ENCODE results near the gene RFX7.

- TF ChIP-seq CTCF (IDR thresholded peaks at IDR 0.05; ENCODE audit: low read depth, low read length, poor library complexity, severe bottlenecking) (no peak), EZH2phosphoT487 (IDR thresholded peaks at IDR 0.05; ENCODE audit: borderline replicate concordance, low read length) (no peak)
Observed at GRCh38 chr15:56180851-56181250, 62.8 kb downstream of the RFX7 start.

Measured in DOHH2 (cell line).